WTC11 (cell line): Measurements from ENCODE around the gene ANTXR1.

Experiments used
- ARID4B ChIP-seq: sonication (generic); formaldehyde crosslinking; IDR thresholded peaks from 2 replicates; pipeline ENCODE4 v1.8.0; 2023; ENCODE audit warnings: missing genetic modification reagents, mild to moderate bottlenecking, borderline replicate concordance
- ATF1 ChIP-seq: sonication (generic); formaldehyde crosslinking; IDR thresholded peaks from 2 replicates; pipeline ENCODE4 v1.8.1; 2023; ENCODE audit warnings: mild to moderate bottlenecking, moderate library complexity, missing genetic modification reagents
- E2F4 ChIP-seq: sonication (generic); formaldehyde crosslinking; IDR thresholded peaks from 2 replicates; pipeline ENCODE4 v1.8.1; 2022; ENCODE audit warnings: low read depth, mild to moderate bottlenecking, moderate library complexity, missing genetic modification reagents, borderline replicate concordance
- GABPB1 ChIP-seq: sonication (generic); formaldehyde crosslinking; IDR thresholded peaks from 2 replicates; pipeline ENCODE4 v1.8.1; 2023; ENCODE audit warnings: mild to moderate bottlenecking, missing genetic modification reagents
- KAT7 ChIP-seq: sonication (generic); formaldehyde crosslinking; IDR thresholded peaks from 2 replicates; pipeline ENCODE4 v1.8.1; 2023; ENCODE audit warnings: missing genetic modification reagents, mild to moderate bottlenecking, borderline replicate concordance
- NFE2L1 ChIP-seq: sonication (generic); formaldehyde crosslinking; IDR thresholded peaks from 2 replicates; pipeline ENCODE4 v1.8.1; 2023; ENCODE audit warnings: missing genetic modification reagents
- NFYB ChIP-seq: sonication (generic); formaldehyde crosslinking; conservative IDR thresholded peaks from 2 replicates; pipeline ENCODE4 v1.8.0; 2022; ENCODE audit warnings: low read depth, missing genetic modification reagents
- NR3C1 ChIP-seq: sonication (generic); formaldehyde crosslinking; conservative IDR thresholded peaks from 2 replicates; pipeline ENCODE4 v1.8.1; 2023; ENCODE audit warnings: low read depth, mild to moderate bottlenecking, missing genetic modification reagents
- USF2 ChIP-seq: sonication (generic); formaldehyde crosslinking; IDR thresholded peaks from 2 replicates; pipeline ENCODE4 v1.8.1; 2023; ENCODE audit warnings: mild to moderate bottlenecking, missing genetic modification reagents, moderate library complexity
- TF ChIP-seq, protein P1 (sequence below): fragments of 200-600 bp; IDR thresholded peaks from 2 replicates; pipeline ENCODE4 v1.8.0; 2022; ENCODE audit warnings: antibody characterized with exemption
- TF ChIP-seq, protein P2 (sequence below): sonication (generic); formaldehyde crosslinking; IDR thresholded peaks from 2 replicates; pipeline ENCODE4 v1.8.1; 2022; ENCODE audit warnings: missing genetic modification reagents, borderline replicate concordance
- TF ChIP-seq, protein P3 (sequence below): fragments of 250-450 bp; sonication (Bioruptor Pico); conservative IDR thresholded peaks from 2 replicates; pipeline ENCODE4 v1.9.0; 2021; ENCODE audit warnings: mild to moderate bottlenecking

DNA sequence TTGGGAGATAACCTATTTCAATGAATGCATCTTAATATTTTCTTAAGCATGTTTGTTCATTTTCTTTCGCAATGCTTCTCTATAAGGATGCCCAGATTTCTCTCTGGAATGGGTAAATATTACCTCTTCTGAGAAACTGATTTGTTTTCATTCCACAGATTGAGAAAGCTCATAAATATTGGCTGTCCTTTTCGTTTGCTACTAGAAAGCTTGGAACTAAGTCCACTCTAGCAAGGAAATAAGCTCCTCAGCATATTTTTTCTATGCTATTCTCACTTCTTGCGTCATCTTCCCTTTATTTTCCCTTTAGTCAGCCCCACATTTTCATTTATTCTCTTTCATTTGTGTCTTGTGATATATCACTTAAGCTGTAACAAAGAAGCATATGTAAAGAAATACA lies 76.3 kb downstream of the ANTXR1 start:
- TF ChIP-seq KAT7 (CRISPR knock-in tag) (no peak), NFE2L1 (CRISPR knock-in tag) (no peak), USF2 (CRISPR knock-in tag) (no peak), ATF1 (CRISPR knock-in tag) (no peak), ARID4B (CRISPR knock-in tag) (no peak), NR3C1 (CRISPR knock-in tag) (no peak), E2F4 (CRISPR knock-in tag) (no peak), GABPB1 (CRISPR knock-in tag) (no peak), NFYB (CRISPR knock-in tag) (no peak)
- TF ChIP-seq, protein P1, sequence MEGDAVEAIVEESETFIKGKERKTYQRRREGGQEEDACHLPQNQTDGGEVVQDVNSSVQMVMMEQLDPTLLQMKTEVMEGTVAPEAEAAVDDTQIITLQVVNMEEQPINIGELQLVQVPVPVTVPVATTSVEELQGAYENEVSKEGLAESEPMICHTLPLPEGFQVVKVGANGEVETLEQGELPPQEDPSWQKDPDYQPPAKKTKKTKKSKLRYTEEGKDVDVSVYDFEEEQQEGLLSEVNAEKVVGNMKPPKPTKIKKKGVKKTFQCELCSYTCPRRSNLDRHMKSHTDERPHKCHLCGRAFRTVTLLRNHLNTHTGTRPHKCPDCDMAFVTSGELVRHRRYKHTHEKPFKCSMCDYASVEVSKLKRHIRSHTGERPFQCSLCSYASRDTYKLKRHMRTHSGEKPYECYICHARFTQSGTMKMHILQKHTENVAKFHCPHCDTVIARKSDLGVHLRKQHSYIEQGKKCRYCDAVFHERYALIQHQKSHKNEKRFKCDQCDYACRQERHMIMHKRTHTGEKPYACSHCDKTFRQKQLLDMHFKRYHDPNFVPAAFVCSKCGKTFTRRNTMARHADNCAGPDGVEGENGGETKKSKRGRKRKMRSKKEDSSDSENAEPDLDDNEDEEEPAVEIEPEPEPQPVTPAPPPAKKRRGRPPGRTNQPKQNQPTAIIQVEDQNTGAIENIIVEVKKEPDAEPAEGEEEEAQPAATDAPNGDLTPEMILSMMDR: no peak
- TF ChIP-seq, protein P2, sequence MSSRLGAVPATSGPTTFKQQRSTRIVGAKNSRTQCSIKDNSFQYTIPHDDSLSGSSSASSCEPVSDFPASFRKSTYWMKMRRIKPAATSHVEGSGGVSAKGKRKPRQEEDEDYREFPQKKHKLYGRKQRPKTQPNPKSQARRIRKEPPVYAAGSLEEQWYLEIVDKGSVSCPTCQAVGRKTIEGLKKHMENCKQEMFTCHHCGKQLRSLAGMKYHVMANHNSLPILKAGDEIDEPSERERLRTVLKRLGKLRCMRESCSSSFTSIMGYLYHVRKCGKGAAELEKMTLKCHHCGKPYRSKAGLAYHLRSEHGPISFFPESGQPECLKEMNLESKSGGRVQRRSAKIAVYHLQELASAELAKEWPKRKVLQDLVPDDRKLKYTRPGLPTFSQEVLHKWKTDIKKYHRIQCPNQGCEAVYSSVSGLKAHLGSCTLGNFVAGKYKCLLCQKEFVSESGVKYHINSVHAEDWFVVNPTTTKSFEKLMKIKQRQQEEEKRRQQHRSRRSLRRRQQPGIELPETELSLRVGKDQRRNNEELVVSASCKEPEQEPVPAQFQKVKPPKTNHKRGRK (CRISPR knock-in tag): no peak
- TF ChIP-seq, protein P3, sequence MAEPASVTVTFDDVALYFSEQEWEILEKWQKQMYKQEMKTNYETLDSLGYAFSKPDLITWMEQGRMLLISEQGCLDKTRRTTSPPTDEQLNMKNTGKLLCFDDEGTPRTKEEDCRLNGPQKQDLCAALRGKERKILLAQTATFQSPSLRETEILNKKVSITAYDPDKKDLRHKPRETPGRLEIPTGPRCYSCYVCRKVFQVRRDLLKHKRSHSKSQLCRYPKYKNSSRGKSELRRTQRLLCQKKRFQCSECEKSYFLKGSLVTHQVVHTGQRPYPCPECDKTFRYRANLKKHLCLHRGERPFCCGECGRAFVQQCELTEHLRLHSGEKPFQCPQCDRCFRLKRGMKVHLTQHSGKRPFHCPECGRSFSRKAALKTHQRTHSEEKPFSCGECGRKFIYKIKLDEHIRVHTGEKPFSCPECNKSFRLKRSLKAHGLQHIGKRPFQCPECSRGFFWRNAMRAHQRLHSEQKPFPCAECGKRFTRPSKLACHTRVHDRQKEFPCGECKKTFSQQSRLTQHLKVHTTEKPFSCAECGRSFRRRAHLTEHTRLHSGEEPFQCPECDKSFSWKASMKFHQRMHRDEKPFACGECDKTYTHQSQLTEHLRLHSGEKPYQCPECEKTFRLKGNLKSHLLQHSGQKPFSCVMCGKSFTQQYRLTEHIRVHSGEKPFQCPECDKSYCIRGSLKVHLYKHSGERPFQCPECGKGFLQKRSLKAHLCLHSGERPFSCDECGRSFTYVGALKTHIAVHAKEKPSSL (CRISPR knock-in tag): no peak
